ENCODE measurements around the gene IFIH1. TPM values are rescaled to one million over a fixed set of nuclear protein-coding genes. Genes with fewer than 3 reads are reported as not detected.

The IFIH1 gene
- total RNA-seq, 1 donor from 2014 or later = 9.4 TPM

DNA sequence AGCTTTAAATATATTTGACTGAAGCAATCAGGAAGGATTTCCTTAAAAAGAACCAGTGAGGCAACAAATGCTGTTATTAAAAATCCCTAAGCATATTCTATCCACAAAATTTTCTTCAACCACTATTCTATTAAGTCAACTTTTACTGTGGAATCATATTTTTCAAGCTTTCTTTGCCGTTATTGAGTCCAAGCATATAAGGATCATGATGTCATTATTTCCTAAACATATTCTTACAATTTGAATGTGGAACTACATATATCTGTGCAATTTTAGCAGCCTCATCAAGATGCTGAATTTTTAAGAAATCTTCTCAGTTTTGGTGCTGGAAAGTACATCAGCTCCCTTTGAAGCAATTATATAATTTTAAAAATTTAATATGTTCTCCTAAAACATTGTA, 5.6 kb downstream of the IFIH1 start:
- DNase-seq (ENCODE audit: low spot score) = no peak
- ATAC-seq = no peak

DNA sequence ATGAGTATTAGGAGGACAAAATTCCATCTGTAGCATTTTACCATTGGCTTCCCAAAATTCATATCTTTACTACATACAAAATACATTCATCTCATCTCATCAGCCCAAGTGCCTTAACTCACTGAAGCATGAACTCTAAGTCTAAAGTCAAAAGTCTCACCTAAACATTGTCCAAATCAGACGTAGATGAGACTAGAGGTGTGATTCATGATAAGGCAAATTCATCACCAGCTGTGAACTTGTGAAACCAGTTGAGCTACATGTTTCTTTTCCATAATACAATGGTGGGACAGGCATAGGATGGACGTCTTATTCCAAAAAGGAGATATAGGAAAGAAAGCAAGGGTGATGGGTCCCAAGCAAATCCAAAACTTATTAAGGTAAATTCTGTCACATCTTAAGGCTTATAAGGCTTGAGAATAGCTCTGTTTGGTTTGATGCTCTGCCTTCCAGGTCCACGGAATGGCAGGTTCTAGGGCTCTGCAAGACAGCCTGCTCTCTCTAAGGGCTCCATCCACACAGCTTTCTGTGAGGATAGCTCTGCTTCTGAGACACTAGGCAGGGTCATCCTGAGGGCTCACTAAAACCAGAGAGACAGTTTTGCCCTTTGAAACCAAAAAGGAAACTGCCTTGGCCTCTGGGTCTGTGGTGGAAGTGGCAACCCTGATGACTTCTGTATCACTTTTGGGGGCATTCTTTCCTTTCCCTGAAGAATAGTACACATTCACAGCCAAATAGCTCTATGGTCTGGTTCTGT, 9.6 kb downstream of the IFIH1 start:
- no peak for DNase-seq (ENCODE audit: low spot score)
- ATAC-seq = no peak

DNA sequence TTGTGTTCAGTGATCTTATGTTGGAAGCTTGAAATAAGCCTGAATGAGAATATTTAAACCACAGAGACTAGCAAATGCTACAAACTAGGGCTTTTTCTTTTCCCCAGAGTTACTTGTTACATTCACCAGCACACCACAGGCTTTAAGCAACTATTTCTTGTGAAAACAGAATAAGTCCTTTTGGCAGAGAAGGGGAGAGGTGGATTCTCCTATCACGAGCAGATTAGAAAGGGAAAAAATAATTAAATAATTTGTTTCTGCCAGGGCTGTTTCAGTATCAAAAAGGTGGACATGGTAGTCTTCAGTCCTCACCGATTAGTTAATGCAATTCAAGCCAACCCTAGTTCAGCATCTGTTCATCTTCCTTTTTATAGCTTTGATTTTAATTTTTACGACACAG, 12.6 kb downstream of the IFIH1 start:
- no peak for DNase-seq (ENCODE audit: low spot score)
- no peak for ATAC-seq

DNA sequence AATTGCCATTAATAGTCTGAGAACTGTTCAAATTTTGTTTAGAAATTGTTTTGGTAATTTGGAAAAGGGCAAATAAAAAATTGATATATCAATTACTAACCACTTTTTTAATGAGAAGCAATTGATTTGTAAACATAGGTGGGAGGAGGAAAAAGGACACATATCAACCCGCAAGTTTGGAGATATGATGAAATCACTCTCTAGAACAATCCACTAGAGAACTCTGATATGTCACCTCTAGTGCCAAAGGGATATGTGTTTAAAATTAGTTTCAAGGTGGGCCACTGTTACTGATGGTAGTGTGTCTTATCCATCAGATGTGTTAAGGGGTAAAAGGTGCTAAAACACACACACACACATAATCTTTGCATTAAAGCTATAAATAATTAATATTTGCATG, 16.6 kb downstream of the IFIH1 start:
- ATAC-seq (peak; percentile 40), DNase-seq (ENCODE audit: low spot score) (no peak)

DNA sequence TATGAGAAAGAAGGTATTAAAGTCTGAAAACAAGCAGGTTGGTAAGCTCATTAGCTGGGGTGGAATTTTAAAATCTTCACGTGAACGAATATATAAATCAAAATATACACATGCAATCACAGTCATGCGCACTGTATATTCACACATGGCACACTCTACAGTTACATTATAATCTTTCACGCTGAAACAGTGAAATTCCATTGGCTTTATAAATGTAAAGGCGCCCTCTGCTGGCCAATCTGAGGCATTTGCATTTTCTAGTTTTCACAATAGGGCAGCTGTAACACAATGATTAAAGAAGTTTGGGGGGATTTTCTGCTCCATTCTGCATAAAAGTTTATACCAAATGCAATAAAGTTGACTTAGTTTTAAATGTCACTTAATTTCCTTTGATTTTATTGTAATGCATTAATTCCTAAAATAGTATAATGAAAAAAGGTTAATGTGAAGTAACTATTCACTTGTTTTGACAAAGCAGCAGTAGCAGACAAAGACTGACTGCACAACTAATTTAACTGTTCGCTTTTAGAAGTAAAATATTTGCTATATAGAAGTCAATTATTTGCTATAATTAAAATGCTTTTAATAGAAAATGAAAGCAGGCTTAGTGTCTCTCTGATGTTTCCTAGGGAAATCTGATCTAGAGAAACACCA, 17.2 kb downstream of the IFIH1 start:
- DNase-seq (ENCODE audit: low spot score) (no peak), ATAC-seq (peak; percentile 82)

DNA sequence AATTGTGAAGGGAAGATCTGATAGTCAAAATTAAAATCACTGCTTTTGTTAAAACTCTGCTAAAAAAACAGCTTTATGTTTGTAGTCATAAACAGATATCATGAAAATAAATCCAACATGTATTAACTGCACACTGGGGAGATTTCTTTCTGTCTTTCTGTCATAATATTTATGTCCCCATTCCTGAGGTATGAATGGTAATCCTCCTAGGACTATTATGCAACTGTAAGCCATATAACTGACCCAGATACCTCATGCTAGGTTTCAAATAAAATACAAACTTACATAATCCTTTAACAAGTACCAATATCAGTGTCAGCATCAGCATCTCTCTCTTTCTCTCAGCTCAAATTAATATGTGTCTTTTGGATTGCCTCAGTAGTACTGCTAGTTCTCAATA, 18.2 kb downstream of the IFIH1 start:
- ATAC-seq (no peak), DNase-seq (ENCODE audit: low spot score) (no peak)

DNA sequence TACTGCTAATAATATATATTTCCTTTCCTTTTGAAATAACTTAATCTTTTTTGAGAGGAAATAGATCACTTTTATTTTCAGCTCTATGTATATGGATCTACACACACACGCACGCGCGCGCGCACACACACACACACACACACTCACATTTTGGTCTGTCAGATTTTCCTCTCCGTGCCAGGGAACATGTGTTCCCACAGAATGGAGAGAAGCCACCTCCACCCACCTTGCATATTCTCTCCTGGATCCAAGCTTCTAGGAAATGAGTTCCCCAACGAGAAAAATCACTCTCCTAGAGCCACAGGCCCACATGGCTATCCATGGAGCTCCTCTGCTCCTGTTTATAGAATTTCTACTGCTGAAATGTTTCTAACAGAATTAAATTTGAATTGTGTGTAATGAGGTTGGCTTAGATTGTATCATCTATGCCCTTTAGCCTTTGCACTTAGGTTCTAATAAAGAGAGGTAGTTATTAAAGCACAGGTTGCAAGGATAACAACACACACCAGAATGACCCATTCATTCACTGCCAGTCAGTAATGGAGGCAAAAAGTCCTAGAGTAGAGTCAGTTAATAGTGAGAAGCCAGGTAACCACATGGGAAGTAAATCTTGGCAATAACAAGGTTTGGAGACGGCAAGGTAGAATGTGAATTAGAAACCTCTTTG, 19.7 kb downstream of the IFIH1 start:
- DNase-seq (ENCODE audit: low spot score) = no peak
- ATAC-seq = peak; percentile 58

DNA sequence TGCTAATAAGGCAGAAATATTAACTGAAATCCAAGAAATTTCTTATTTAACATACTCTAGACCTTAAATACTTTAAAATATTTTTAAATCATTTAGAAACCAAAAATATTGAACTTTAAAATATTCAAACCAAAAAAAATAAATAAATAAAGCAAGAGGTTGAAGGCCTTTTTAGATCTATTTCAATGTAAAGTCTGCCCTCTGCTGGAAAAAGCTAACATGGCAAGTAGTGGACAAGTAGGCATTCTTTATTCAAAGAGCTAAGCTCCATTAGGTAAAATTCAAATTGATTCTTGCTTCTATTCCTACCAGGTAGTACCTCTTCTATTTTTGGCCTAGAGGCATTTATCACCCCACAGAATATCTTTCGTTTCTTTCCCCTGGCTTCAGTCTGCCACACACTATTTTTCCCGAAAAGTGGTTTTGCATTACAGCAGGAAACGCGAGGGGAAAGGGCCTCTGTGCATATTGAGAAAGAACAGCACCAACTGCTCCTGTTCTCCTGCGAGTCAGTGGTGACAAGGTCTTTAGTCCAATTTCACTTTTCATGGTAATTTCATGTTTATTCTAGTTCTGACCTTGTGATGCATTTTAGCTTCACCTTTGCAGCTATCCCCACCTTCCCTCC, 20.4 kb downstream of the IFIH1 start:
- DNase-seq (ENCODE audit: low spot score) (no peak), ATAC-seq (peak; percentile 85)

DNA sequence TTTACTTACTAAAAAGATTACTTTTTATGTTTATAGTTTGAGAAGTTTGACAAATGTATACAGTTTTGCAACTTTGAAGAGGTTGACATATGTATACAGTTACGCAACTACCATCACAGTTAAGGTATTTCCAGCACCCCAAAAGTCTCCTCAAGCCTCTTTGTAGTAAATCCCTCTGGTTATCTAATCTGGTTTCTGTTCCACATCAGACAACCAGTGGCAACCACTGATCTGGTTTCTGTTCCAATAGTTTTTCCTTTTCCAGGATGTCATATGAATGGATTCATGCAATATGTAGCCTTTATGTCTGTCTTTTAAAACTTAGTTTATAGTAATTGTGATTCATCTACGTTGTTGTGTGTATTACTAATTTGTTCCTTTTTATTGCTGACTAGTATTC, 23.5 kb downstream of the IFIH1 start:
- ATAC-seq (no peak), DNase-seq (ENCODE audit: low spot score) (no peak)

DNA sequence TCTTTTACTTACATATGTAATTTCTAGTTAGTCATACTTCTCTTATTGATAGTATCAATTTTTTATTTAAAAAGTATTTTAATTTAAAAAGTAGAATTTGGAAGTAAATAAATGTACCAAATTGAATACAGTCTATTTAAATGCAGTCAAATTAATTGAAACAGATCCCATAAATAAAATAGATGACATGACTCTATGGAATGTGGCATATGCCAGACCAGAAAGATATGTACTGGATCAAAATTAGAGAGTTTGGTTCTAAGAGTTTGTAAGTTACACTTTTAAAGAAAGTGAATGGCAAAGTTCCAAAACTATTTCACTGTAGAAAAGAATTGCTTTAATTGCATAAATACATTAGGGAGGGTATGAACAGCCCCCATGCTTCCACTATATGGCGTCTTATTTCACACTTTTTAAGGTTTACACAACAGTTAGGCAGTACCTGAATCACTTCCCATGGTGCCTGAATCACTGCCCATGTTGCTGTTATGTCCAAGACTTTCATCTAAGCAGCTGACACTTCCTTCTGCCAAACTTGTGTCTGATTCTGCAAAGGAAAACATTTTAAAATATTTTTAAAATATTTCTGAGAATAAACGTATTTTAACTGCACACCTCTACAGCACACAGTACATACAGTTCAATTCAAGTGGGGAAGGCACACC, 25.2 kb downstream of the IFIH1 start:
- ATAC-seq = no peak
- no peak for DNase-seq (ENCODE audit: low spot score)

DNA sequence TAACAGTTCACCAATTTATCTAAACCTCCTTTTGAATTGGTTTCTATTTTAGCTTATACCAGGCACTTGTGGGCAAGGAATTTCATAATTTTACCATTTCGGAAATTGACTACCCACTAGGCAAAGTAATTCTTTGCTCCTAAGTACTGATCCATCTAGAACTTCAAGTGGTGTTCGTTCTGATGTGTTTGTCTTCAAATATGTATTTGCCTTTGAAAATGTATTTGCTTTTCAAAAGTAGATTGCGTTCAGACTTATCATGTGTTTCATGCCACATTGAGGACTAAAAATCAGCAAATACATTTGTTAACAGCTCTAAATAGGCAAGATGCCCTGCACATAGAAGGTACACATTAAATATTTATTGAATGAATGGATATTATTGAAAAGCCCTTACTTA, 26.7 kb downstream of the IFIH1 start:
- DNase-seq (ENCODE audit: low spot score) = no peak
- ATAC-seq = no peak

DNA sequence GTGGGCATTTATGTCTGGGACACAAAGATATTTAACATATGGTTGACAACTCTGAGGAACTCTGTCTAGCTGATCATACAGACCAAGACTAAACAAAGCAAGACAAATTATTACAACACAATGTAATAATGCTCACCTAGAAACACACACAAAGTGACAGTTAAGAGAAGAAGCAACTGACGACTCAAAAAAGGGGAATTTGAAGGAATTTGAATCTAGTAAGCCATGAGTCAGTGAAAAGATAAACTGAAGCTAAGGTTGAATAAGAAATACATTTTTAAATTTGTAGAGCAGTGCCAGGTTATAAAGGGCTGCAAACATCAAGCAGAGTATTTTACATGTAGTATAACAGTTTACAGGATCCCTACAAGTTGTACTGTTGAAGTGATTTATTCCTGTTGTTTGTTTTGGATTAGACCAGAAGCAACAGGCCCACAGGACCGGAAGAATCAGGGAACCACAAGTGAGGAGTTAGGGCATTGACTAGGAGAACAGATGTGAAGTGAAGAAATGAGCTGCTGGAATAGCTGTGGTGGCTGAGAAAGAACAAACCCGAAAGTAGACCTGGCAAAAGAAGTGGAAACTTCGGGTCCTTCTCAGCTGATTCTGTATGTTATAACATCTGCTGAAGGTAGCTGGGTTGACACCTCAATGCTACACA, 35.6 kb downstream of the IFIH1 start:
- no peak for DNase-seq (ENCODE audit: low spot score)

DNA sequence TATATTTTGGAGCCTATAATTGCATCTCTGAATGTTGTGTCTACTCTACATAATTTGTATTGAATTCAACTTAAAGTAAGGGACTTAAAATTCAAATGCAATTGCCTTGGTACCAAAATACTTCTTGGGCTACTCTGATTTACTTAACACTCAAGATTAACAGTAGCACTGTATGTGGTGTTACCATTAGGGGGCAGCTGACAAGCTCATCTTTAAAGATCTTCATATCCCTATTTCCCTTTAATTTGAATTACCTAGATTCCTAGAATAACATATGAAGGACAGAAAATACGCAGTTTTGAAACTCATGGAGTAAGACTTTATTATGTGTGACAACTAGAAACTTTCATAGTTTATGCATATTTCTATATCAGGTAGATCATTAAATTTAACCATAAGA, 37.8 kb downstream of the IFIH1 start:
- DNase-seq (ENCODE audit: low spot score) (no peak), ATAC-seq (no peak)

More for the DNA sequence above, 35.6 kb downstream of the IFIH1 start:
- no peak for ATAC-seq

DNA sequence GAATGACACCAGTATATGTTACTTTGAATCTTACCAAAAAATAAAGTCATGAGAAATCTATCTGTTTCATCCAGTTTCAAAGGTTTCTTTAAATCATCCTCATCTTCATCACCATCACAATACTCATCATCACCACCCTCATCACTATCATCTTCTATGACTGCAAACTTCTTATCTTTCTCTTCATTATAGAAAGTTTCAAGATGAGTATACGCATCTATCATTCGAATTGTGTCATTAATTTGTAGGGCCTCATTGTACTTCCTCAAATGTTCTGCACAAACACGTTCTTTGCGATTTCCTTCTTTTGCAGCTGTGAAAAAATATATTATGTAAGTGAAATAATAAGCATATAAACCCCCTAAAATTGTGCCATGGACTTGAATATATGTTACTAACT, 41.1 kb downstream of the IFIH1 start:
- ATAC-seq (no peak), DNase-seq (ENCODE audit: low spot score) (no peak)

DNA sequence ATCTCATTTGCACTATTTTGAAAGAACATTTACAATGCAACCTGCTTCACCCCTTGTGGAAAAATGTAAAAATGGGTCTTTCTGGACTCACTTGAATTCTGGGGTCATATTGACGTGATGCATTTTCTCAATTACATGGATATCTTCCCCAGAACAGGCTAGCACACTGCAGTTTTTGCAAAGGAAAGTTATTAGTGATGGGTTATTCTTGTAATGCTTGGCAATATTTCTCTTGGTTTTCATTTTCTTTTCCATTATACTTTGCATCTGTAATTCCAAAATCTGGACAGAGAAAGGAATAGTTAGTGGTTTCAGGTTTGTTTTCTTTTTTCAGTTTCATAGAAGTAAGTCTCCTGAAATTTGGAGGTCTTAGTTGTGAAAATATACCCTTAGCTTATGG, 50.5 kb downstream of the IFIH1 start:
- DNase-seq (ENCODE audit: low spot score) (no peak), ATAC-seq (no peak)

DNA sequence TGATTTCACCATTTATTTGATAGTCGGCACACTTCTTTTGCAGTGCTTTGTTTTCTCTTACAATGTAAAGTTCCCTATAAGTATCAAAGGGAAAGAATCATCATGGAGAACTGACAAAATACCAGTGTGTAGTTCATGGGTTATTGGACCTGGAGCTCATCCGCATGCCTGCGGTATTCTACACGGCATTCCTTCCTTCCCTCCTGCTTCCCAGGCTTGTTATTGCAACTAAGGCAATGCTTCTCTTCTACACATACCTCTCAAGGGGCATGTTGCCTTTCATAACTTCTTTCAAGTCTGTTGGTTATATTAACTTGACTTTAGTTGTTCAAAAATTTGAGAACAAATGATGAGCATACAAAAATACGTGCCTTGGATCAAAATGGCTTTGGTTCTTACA, 51.0 kb downstream of the IFIH1 start:
- no peak for DNase-seq (ENCODE audit: low spot score)
- ATAC-seq = no peak

DNA sequence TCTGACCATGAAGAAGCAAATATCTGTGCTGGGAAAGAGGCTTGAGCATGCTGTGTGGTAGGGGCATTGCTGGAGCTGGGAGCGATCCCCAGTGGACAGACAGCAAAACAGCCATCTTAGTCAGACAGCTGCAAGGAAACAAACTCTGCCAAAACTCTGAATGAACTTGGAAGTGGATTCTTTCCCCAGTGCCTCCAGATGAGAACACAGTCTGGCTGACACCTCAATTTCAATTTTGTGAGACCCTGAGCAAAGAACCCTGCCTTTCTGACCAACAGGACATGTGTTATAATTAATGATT, 52.1 kb downstream of the IFIH1 start:
- no peak for DNase-seq (ENCODE audit: low spot score)
- ATAC-seq = no peak

DNA sequence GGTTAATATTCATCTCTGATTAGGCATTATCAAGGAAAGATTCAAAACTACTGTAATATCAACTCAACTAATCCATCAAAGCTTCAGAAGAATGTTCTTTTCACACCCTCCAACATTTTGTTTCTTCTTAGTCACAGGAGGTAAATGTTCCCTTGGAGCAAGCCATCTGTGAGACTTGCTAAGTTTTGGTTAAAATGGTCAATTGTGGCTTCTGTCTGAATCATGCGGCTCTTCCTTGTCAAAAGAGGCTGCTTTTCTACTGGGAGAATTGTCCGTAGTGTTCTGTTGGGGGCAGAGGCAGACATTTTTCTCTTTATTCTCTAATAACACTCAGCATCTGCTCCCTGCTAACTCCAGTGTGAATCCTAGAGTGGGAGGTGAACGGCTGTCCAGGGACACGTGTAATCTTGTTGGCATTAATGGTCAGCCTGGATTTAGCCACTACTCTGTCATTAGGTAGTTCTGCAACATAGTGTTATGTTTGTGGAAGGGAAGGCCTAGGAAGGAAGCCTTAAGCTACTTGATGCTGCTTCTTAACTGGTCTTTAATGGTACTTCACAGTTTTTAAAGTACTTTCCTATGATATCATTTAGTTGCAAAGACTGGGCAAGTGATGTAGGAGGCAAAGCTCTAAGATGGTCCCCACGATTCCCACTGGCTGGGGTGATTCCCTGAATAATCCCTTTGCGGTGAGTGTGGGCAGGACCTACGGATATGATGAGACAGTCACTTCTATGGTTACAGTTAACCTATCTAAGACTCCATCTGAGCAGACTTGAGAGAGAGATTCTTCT, 52.6 kb downstream of the IFIH1 start:
- ATAC-seq = no peak

DNA sequence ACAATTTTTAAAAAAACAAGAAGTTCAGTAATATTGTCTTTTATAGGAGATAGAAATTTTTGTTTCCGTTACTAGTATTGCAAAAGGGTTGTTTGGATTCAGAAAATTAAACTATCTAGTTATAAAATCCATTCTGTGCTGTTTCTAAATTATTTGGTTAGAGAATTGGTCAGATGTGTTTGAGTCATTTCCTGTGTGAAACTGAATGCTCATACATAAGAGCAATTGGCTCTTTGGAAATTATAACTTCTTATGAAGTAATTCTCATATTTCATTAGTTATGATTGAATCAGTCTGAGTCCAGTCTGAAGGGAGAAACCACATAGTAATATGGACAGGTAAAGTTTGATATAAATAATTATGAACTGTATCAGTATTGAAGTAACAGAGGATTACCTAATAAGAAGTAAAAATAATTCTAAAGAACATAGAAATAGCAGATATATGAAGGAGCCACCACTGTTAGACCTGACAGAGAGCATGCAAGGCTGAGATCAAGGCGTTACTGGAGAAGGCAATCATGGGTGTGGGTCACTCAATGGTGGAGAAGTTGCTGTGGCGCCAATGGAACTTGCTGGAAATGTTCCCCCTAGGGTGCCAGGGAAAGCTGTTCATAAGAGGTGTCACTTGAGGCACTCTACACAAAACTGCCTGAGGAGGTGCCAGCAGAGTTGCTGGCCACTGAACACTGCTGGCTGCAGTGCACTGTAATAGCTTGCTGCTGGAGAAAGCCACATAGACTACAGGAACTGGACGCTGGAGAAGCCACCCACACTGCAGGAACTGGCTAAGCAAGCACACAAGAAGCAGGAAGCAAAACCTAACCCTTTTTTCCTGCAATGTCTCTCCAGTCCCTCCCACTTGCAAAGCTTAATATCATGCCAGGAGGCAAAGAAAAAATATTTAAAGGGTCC, 57.2 kb downstream of the IFIH1 start:
- DNase-seq (ENCODE audit: low spot score) (no peak), ATAC-seq (peak; percentile 61)

More for the DNA sequence above, 52.6 kb downstream of the IFIH1 start:
- DNase-seq (ENCODE audit: low spot score) = no peak
